ENCODE data around the gene CCDC92. TPM values are rescaled to one million over a fixed set of nuclear protein-coding genes. Genes with fewer than 3 reads are reported as not detected.

Gene CCDC92
- total and polyA plus RNA-seq, 2 of the 8 experiments (the other 6 are each of a cell fraction or from before 2014, with no cell fraction given) = 0.43 to 0.51 TPM

GRCh38 chr12:123962513-123962912, 10.1 kb downstream of the CCDC92 start (continued):
- TF ChIP-seq CHD7 (IDR thresholded peaks at IDR 0.05; ENCODE audit: insufficient replicate concordance, low read length) (no peak), POLR2A (IDR thresholded peaks at IDR 0.05; ENCODE audit: control extremely low read depth in 1 of 2, low read depth in 2 of 2, low read length in 2 of 2) (no peak), HDAC2 (IDR thresholded peaks at IDR 0.05; ENCODE audit: borderline replicate concordance in 1 of 2, low read depth in 2 of 2, low read length in 2 of 2) (no peak), USF2 (IDR thresholded peaks at IDR 0.05; ENCODE audit: low read length) (no peak), SIX5 (IDR thresholded peaks at IDR 0.05; ENCODE audit: low read depth, low read length) (no peak), TAF7 (optimal IDR thresholded peaks at IDR 0.05; ENCODE audit: borderline replicate concordance, low read depth, low read length) (no peak), POLR2AphosphoS5 (IDR thresholded peaks at IDR 0.05; ENCODE audit: low read depth, low read length) (no peak), ASH2L (IDR thresholded peaks at IDR 0.05; ENCODE audit: low read length) (no peak), CBX8 (IDR thresholded peaks at IDR 0.05; ENCODE audit: borderline replicate concordance, low read depth, low read length) (no peak), MAX (IDR thresholded peaks at IDR 0.05) (no peak), YY1 (IDR thresholded peaks at IDR 0.05; ENCODE audit: low read depth, low read length) (no peak)
